Glomerular visceral epithelial cell (primary cell): ENCODE measurements around the gene ATP1A3.
A peak's percentile ranks its signal among the peaks of the same experiment; 100 is the strongest.

Experiments
- DNase-seq: peaks from one replicate; pipeline ENCODE4 v3.0.0-alpha.2; 2016; ENCODE audit errors: extremely low spot score

The ATP1A3 gene

GRCh38 chr19:41987141-41987860 lies 6.7 kb downstream of the ATP1A3 start:
- DNase-seq, result no peak

DNA sequence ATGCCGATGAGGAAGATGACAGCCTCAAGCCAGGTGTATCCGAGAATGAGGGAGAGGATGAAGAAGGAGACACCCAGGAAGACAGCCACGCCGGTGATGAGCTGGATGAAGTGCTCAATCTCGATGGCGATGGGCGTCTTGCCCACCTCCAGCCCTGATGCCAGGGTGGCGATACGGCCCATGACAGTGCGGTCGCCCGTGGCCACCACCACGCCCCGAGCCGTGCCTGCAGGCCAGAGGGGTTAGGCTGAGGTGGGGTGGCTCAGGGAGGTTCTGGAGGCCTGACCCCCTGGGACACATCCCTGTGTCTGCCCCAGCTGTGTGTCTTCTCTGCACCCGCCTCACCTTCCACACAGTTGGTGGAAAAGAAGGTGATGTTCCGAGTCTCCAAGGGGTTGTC lies 9.1 kb downstream of the ATP1A3 start:
- DNase-seq, result no peak

DNA sequence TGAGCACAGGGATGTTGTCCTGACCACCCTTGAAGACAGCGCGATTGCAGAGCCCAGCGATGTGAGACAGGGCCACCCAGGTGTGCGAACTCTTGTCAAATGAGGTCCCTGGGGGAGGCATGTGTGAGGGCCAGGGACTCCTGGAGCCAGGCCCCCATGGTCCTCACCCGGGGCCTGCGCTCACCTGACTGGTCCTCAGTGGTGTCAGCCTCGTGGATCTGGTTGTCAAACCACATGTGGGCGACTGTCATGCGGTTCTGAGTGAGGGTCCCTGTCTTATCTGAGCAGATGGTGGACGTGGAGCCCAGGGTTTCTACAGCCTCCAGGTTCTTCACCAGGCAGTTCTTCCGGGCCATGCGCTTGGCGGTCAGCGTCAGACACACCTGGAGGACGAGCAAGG lies 12.3 kb downstream of the ATP1A3 start:
- DNase-seq, result no peak

DNA sequence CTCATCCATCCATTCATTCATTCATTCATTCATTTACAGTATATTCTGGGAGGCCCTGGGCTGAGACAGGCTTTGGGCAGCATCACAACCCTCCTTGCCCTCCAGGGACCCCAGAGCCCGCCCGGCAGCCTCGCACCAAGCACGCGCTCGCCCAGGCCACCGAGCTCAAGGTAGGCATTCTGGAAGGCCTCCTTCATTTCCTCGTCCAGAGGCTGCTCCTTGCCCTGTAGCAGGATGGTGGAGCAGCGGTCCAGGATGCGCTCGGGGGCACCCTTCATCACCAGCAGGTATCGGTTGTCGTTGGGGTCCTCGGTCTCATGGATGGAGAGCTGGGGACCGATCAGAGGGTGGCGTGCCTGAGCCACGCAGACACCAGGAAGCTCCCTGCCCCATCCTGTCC lies 15.6 kb downstream of the ATP1A3 start:
- no peak for DNase-seq

GRCh38 chr19:41977916-41978315 lies 16.1 kb downstream of the ATP1A3 start:
- no peak for DNase-seq

DNA sequence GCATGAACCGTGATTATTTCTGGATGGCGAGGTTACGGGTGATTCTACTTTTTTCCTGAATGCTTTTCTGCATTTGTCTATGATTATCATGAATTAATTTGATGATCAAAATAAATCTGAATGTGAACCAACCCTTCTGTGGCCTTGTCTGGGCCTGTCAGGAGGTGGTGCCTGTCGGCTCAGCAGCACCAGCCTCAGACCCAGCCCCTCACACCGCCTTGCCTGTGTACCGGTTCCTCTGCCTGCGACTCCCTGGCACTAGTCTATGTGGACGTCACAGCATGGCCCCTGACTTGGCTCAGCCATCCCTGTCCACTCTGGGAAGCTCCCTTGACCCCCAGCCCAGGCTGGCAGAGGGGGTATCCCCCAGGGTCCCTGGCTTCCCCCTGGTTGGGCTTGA lies 19.4 kb downstream of the ATP1A3 start:
- no peak for DNase-seq

- no peak for DNase-seq
These were observed 22.7 kb downstream of the ATP1A3 start for GRCh38 chr19:41971363-41971762.

- DNase-seq, result no peak
These were observed 24.1 kb downstream of the ATP1A3 start for GRCh38 chr19:41969772-41970458.

GRCh38 chr19:41968751-41969595 lies 25.1 kb downstream of the ATP1A3 start:
- DNase-seq, result no peak

DNA sequence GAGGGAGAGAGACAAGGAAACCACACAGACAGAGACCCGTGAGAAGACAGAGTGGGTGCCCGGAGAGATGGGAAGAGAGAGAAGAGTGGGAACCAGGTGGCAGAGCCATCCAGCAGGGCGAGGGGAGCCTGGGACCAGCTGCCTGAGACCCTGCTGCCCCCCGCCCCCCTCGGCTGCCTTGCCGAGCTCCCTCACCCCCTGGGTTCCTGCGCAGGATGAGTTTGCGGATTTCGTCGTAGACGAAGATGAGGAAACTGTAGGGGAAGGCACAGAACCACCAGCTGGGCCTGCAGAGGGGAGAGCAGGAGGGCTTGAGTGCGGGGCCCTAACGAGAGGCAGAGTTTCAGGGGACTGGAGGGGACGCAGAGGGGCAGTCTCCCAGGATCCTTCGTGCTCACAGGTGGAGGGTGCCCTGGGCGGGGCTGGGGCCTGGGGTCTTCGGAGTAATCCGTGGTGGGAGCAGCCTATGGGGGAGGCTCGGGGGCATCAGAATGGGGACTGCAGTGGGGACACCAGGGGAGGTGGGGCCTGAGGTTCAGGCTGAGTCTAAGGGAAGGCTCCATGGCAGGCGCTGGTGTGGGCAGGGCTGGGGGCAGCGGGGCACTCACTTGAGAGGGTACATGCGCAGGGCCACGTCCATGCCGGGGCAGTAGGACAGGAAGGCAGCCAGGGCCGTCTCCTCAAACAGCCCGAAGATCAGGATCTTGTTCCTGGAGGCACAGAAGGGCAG lies 26.8 kb downstream of the ATP1A3 start:
- no peak for DNase-seq

DNA sequence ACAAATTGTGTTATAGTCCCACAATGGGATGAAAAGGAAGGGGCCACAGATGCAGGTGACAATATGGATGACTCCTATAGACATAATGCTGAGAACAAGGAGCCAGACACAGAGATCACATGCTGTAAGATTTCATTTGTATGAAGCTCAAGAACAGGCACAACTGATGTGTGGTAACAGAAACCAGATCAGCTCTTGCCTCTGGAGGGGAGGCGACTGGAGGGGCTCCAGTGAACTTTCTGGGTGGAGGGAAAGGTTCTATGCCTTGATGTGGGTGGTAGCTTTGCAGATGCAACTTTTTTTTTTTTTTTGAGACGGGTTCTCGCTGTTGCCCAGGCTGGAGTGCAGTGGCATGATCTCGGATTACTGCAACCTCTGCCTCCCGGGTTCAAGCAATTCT lies 28.9 kb downstream of the ATP1A3 start:
- no peak for DNase-seq

GRCh38 chr19:41960973-41961372 lies 33.1 kb downstream of the ATP1A3 start:
- no peak for DNase-seq

- peak; percentile 90 for DNase-seq
These were observed 34.7 kb downstream of the ATP1A3 start, which contains the start of gene RABAC1 for GRCh38 chr19:41959056-41960053. Gene RABAC1 (minus strand): TSS chr19:41959321. CDS start chr19:41959292, 29 bp downstream.

- peak; percentile 69 for DNase-seq
These were observed 35.5 kb downstream of the ATP1A3 start for GRCh38 chr19:41958367-41959055.

DNA sequence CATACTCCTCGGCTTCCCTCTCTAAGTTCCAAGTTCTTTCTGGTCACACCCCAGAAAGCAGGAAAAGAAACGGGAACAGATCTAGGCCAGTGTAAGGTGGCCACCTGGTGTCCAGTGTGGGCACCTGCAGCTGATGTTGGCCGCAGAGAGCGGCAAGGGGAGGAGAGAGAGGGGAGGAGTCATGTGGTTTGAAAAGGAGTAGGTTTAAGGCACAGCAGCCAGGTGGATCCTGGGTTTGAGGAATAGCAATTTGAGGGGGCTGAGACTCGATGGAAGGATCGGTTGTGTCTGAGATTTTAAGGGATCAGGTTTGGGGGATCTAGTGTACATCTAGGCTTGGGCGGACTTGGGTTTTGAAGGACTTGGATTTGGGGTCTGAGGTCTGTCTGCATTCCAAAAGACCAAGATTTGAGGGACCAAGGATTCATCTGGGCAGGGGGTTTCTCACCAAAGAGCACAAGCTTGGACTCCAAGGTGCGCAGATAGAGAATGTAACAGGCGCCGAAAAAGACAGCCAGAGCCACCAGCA lies 36.1 kb downstream of the ATP1A3 start:
- DNase-seq, result peak; percentile 90

- DNase-seq, result no peak
These were observed 36.7 kb downstream of the ATP1A3 start for GRCh38 chr19:41957161-41957837.

DNA sequence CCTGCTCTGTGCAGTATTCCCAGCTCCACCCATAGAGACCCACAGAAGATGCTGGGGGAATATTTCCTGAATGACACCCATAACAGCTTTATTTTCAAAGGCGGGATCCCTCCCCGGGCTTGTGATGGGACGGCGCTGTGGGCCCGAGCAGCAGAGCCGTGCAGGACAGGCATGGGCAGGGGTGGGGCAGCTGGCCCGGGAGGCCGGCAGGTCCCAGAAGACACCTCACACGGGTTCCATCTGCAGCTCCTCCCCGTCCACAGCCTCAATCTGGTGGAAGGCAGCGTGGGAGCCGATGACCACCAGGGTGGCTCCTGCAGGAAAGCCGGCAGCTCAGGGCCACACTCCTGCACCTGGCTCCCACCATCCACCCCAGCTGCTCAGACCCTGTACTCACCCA lies 37.4 kb downstream of the ATP1A3 start:
- DNase-seq, result no peak

- DNase-seq, result no peak
These were observed 38.5 kb downstream of the ATP1A3 start for GRCh38 chr19:41955521-41955920.

DNA sequence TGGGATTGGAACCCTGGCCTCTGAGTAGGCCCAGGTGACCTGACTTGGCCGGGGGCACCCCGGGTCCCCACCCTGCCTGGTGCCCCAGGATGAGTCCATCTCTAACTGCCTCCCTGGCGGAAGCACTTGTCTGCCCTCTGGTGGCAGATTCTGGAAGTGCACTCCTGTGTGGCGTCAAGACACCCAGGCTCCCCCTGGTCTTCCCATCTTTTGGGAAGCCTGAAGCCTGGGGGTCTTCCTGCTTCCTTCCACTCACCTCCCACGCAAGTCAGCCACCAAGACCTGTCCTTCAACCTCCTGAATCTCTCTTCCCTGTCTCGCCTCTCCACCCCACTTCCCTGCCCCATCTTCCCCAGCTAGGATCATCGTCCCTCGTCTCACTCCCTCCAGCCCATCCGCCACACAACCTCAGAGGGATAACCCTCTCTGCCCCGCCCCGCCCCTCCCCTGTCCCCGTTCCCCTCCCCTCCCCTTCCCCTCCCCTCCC lies 42.3 kb downstream of the ATP1A3 start:
- peak; percentile 76 for DNase-seq
